Fibroblast of lung (primary cell): ENCODE measurements around the gene PDE3A. TPM values are rescaled to one million over a fixed set of nuclear protein-coding genes. Genes with fewer than 3 reads are reported as not detected.

ENCODE experiments used
- DNase-seq, 2 donors: peaks; one replicate each; pipeline versions ENCODE4 v3.0.0 to v3.0.0-alpha.2; 2010; ENCODE audit warnings: low read depth in 2 of 2
- H2AFZ ChIP-seq: 2 replicates; pipeline ENCODE4 v1.5.1; 2012; ENCODE audit warnings: low read length, control low read depth, inconsistent platforms
- H3K27ac ChIP-seq: 2 replicates; pipeline ENCODE4 v1.5.1; 2011; ENCODE audit warnings: low read length, control low read depth; ENCODE audit not compliant: insufficient read depth
- H3K27me3 ChIP-seq: 2 replicates; pipeline ENCODE4 v1.5.1; 2011; ENCODE audit warnings: mild to moderate bottlenecking, low read length; ENCODE audit not compliant: control insufficient read depth, insufficient read depth
- H3K36me3 ChIP-seq: 2 replicates; pipeline ENCODE4 v1.5.1; 2011; ENCODE audit warnings: low read length; ENCODE audit not compliant: control insufficient read depth, insufficient read depth
- H3K4me1 ChIP-seq: 2 replicates; pipeline ENCODE4 v1.5.1; 2011; ENCODE audit warnings: low read length; ENCODE audit not compliant: control insufficient read depth, insufficient read depth; ENCODE audit errors: extremely low read depth
- H3K4me2 ChIP-seq: 2 replicates; pipeline ENCODE4 v1.5.1; 2011; ENCODE audit warnings: low read length, control low read depth; ENCODE audit not compliant: insufficient read depth; ENCODE audit errors: extremely low read depth
- H3K4me3 ChIP-seq, 4 experiments: fragments of 200-600 bp in 1 of 4; sonication (generic) in 1 of 4; replicated peaks in 1 of 4; 2 replicates each; pipeline ENCODE4 v1.5.1; 2011 to 2016; ENCODE audit warnings: low read length in 4 of 4, low read depth in 3 of 4, mild to moderate bottlenecking in 3 of 4, control low read depth in 2 of 4, inconsistent platforms in 1 of 4, mixed read lengths in 1 of 4; ENCODE audit not compliant: insufficient read depth in 1 of 4; ENCODE audit errors: control extremely low read depth in 1 of 4
- H3K79me2 ChIP-seq: 2 replicates; pipeline ENCODE4 v1.5.1; 2012; ENCODE audit warnings: mild to moderate bottlenecking, low read length, inconsistent platforms; ENCODE audit not compliant: control insufficient read depth, insufficient read depth
- H3K9ac ChIP-seq: 2 replicates; pipeline ENCODE4 v1.5.1; 2011; ENCODE audit warnings: mild to moderate bottlenecking, low read length, control low read depth; ENCODE audit not compliant: insufficient read depth
- H3K9me3 ChIP-seq: 2 replicates; pipeline ENCODE4 v1.5.1; 2012; ENCODE audit warnings: low read depth, low read length; ENCODE audit not compliant: control insufficient read depth, insufficient read depth
- H4K20me1 ChIP-seq: 2 replicates; pipeline ENCODE4 v1.5.1; 2011; ENCODE audit warnings: low read length; ENCODE audit not compliant: control insufficient read depth, insufficient read depth; ENCODE audit errors: extremely low read depth
- EZH2 ChIP-seq: IDR thresholded peaks from 2 replicates; pipeline ENCODE4 v1.5.1; 2012; ENCODE audit warnings: low read length, control low read depth, mild to moderate bottlenecking; ENCODE audit errors: missing control alignments
- polyA plus RNA-seq, 2 donors: library from polyadenylated mRNA; depleted of rRNA in 1 of 2; stranded (reverse) in 1 of 2; unstranded in 1 of 2; fragments of >200 nt; gene quantifications; 2 replicates each; pipeline ENCODE4 v1.2.1, GENCODE V29; 2011 to 2012; ENCODE audit warnings: missing spikeins in 1 of 2
- total RNA-seq: library from RNA; depleted of rRNA; stranded (reverse); fragments of >200 nt; gene quantifications from 2 replicates; pipeline ENCODE4 v1.2.1, GENCODE V29; 2014
- TF ChIP-seq, protein P1 (sequence below), 2 donors: IDR thresholded peaks in 1 of 2; conservative IDR thresholded peaks in 1 of 2; 1 replicate in 1 of 2; 2 replicates in 1 of 2; pipeline ENCODE4 v1.5.1; 2011 to 2012; ENCODE audit warnings: low read length in 2 of 2, control low read depth in 1 of 2, inconsistent platforms in 1 of 2, low read depth in 1 of 2, mild to moderate bottlenecking in 1 of 2

PDE3A gene
- total and polyA plus RNA-seq, 2 donors (not counting 1 experiment from before 2014, with no cell fraction given), result 0.17 to 2.7 TPM

DNA sequence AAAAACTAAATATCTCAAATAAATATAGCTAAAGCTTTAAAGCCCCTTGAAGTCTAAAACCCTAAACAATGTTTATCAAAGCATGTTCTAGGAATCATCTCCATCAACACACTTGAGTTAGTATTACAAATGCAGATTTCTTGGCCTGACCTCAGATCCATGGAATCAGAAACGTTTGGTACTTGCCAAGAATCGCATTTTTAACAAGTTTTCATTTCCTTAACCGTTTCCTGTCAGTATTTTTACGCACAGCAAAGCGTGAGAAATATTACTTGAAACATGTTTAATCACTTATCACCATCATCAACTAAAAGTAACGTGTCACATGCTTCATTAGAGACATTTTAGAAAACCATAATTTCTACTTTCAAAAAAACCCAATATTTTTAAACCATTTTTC, 336.5 kb downstream of the PDE3A start:
- Histone ChIP-seq H3K4me2 (no peak overlapping the region), H4K20me1 (no peaks in the 10 kb centered on the region), H2AFZ (no peak overlapping the region), H3K27ac (no peak overlapping the region), H3K27me3 (no peaks in the 10 kb centered on the region), H3K36me3 (no peaks in the 10 kb centered on the region), H3K79me2 (no peaks in the 10 kb centered on the region), H3K9ac (no peak overlapping the region), H3K4me3 (no peak overlapping the region), H3K4me1 (no peaks in the 10 kb centered on the region), H3K9me3 (no peaks in the 10 kb centered on the region)
- TF ChIP-seq, protein P1, sequence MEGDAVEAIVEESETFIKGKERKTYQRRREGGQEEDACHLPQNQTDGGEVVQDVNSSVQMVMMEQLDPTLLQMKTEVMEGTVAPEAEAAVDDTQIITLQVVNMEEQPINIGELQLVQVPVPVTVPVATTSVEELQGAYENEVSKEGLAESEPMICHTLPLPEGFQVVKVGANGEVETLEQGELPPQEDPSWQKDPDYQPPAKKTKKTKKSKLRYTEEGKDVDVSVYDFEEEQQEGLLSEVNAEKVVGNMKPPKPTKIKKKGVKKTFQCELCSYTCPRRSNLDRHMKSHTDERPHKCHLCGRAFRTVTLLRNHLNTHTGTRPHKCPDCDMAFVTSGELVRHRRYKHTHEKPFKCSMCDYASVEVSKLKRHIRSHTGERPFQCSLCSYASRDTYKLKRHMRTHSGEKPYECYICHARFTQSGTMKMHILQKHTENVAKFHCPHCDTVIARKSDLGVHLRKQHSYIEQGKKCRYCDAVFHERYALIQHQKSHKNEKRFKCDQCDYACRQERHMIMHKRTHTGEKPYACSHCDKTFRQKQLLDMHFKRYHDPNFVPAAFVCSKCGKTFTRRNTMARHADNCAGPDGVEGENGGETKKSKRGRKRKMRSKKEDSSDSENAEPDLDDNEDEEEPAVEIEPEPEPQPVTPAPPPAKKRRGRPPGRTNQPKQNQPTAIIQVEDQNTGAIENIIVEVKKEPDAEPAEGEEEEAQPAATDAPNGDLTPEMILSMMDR (conservative IDR thresholded peaks at IDR 0.05 in 1 of 2, IDR thresholded peaks at IDR 0.05 in 1 of 2; ENCODE audit: low read depth in 1 of 2, low read length in 2 of 2), result no peak
- TF ChIP-seq EZH2, result no peak
- DNase-seq, result no peak

GRCh38 chr12:20711846-20712245, 343.5 kb downstream of the PDE3A start:
- Histone ChIP-seq H3K79me2 (no peaks in the 10 kb centered on the region), H3K27me3 (no peaks in the 10 kb centered on the region), H4K20me1 (no peaks in the 10 kb centered on the region), H3K4me2 (no peak overlapping the region), H3K4me3 (no peak overlapping the region), H3K9me3 (no peaks in the 10 kb centered on the region), H3K36me3 (no peaks in the 10 kb centered on the region), H3K4me1 (no peaks in the 10 kb centered on the region), H2AFZ (no peak overlapping the region), H3K27ac (no peak overlapping the region), H3K9ac (no peak overlapping the region)
- DNase-seq, result no peak
- TF ChIP-seq, protein P1 (conservative IDR thresholded peaks at IDR 0.05 in 1 of 2, IDR thresholded peaks at IDR 0.05 in 1 of 2; ENCODE audit: low read depth in 1 of 2, low read length in 2 of 2), result no peak
- no peak for TF ChIP-seq EZH2

- H2AFZ ChIP-seq, result no peak overlapping the region
- no peak overlapping the region for H3K4me3 ChIP-seq
- H3K27me3 ChIP-seq, result no peaks in the 10 kb centered on the region
- no peak overlapping the region for H3K4me2 ChIP-seq
- H3K9ac ChIP-seq, result no peak overlapping the region
- no peaks in the 10 kb centered on the region for H3K36me3 ChIP-seq
- DNase-seq, result no peak
- TF ChIP-seq, protein P1 (conservative IDR thresholded peaks at IDR 0.05 in 1 of 2, IDR thresholded peaks at IDR 0.05 in 1 of 2; ENCODE audit: low read depth in 1 of 2, low read length in 2 of 2), result no peak
- no peak for TF ChIP-seq EZH2
- no peaks in the 10 kb centered on the region for H3K4me1 ChIP-seq
- no peak overlapping the region for H3K27ac ChIP-seq
- H4K20me1 ChIP-seq, result no peaks in the 10 kb centered on the region
- no peaks in the 10 kb centered on the region for H3K9me3 ChIP-seq
- no peaks in the 10 kb centered on the region for H3K79me2 ChIP-seq
Measured at GRCh38 chr12:20716037-20716436, 347.7 kb downstream of the PDE3A start.
